ENCODE measurements around the gene MNAT1.
"Not testable (repeated sequence)": the region's sequence is repeated elsewhere in the genome, so short reads cannot be mapped to it uniquely, and the experiment has no call there.

Gene MNAT1

GRCh38 chr14:60882219-60882618 lies 147.7 kb downstream of the MNAT1 start:
- no peak for DNase-seq (ENCODE audit: low read depth in 3 of 3)

- no peak for DNase-seq (ENCODE audit: low read depth in 3 of 3)
Observed at GRCh38 chr14:60884134-60884533, 149.6 kb downstream of the MNAT1 start.

- DNase-seq (ENCODE audit: low read depth in 3 of 3) = not testable (repeated sequence)
Observed at GRCh38 chr14:60890636-60891035, 156.1 kb downstream of the MNAT1 start.

- DNase-seq (ENCODE audit: low read depth in 3 of 3) = no peak
Observed at GRCh38 chr14:60893911-60894310, 159.3 kb downstream of the MNAT1 start.

GRCh38 chr14:60904381-60904780 lies 169.8 kb downstream of the MNAT1 start:
- DNase-seq (ENCODE audit: low read depth in 3 of 3) = no peak

GRCh38 chr14:60905923-60906322 lies 171.4 kb downstream of the MNAT1 start:
- no peak for DNase-seq (ENCODE audit: low read depth in 3 of 3)

GRCh38 chr14:60915781-60916180 lies 181.2 kb downstream of the MNAT1 start:
- no peak for DNase-seq (ENCODE audit: low read depth in 3 of 3)

GRCh38 chr14:60922050-60922449 lies 187.5 kb downstream of the MNAT1 start:
- DNase-seq (ENCODE audit: low read depth in 3 of 3) = no peak

- DNase-seq (ENCODE audit: low read depth in 3 of 3) = no peak
Observed at GRCh38 chr14:60925286-60925685, 190.7 kb downstream of the MNAT1 start.

GRCh38 chr14:60926002-60926401 lies 191.4 kb downstream of the MNAT1 start:
- DNase-seq (ENCODE audit: low read depth in 3 of 3) = no peak

- no peak for DNase-seq (ENCODE audit: low read depth in 3 of 3)
Observed at GRCh38 chr14:60931218-60931617, 196.7 kb downstream of the MNAT1 start.

- DNase-seq (ENCODE audit: low read depth in 3 of 3) = no peak
Observed at GRCh38 chr14:60933920-60934655, 199.5 kb downstream of the MNAT1 start.

- no peak for DNase-seq (ENCODE audit: low read depth in 3 of 3)
Observed at GRCh38 chr14:60935319-60935718, 200.8 kb downstream of the MNAT1 start.

- no peak for DNase-seq (ENCODE audit: low read depth in 3 of 3)
Observed at GRCh38 chr14:60943637-60944032, 209.1 kb downstream of the MNAT1 start.

- DNase-seq (ENCODE audit: low read depth in 3 of 3) = no peak
Observed at GRCh38 chr14:60944204-60944603, 209.6 kb downstream of the MNAT1 start.

GRCh38 chr14:60945984-60946383 lies 211.4 kb downstream of the MNAT1 start:
- no peak for DNase-seq (ENCODE audit: low read depth in 3 of 3)

- DNase-seq (ENCODE audit: low read depth in 3 of 3) = no peak
Observed at GRCh38 chr14:60946773-60947172, 212.2 kb downstream of the MNAT1 start.

- no peak for DNase-seq (ENCODE audit: low read depth in 3 of 3)
Observed at GRCh38 chr14:60951776-60952435, 217.3 kb downstream of the MNAT1 start.

GRCh38 chr14:60956202-60956601 lies 221.6 kb downstream of the MNAT1 start:
- DNase-seq (ENCODE audit: low read depth in 3 of 3) = no peak

GRCh38 chr14:60956632-60957031 lies 222.1 kb downstream of the MNAT1 start:
- no peak for DNase-seq (ENCODE audit: low read depth in 3 of 3)

GRCh38 chr14:60958146-60958545 lies 223.6 kb downstream of the MNAT1 start:
- DNase-seq (ENCODE audit: low read depth in 3 of 3) = no peak

GRCh38 chr14:60963761-60964160 lies 229.2 kb downstream of the MNAT1 start:
- DNase-seq (ENCODE audit: low read depth in 3 of 3) = no peak

- no peak for DNase-seq (ENCODE audit: low read depth in 3 of 3)
Observed at GRCh38 chr14:60964904-60965303, 230.3 kb downstream of the MNAT1 start.

- no peak for DNase-seq (ENCODE audit: low read depth in 3 of 3)
Observed at GRCh38 chr14:60965402-60965801, 230.8 kb downstream of the MNAT1 start.

All from stimulated activated CD4-positive, alpha-beta T cell treated with anti-CD3 and anti-CD28 coated beads, TNF-alpha, amount 100 ng/mL, for 48 hours (primary cell).